ENCODE measurements around the gene OSBPL8. TPM values are rescaled to one million over a fixed set of nuclear protein-coding genes. Genes with fewer than 3 reads are reported as not detected.

The OSBPL8 gene
- total RNA-seq, 5 donors from 2014 or later (not counting 1 experiment from before 2014, with no cell fraction given): 122 to 152 (median 130) TPM

- H3K4me3 ChIP-seq (ENCODE audit: control insufficient read depth in 1 of 2, extremely low read depth in 1 of 2, low read length in 1 of 2): no peak overlapping the region
- WGBS (ENCODE audit: insufficient coverage): no CpG with 5 or more reads among the region's 1 CpG
- Mint-ChIP-seq H3K4me3 (no peak overlapping the region), H3K9me3 (no peaks in the 10 kb centered on the region), H3K27me3 (no peaks in the 10 kb centered on the region), H3K4me1 (peaks cover 46 to 52% (median 49%) of the 10 kb centered on the region in 3 donors), H3K27ac (no peak overlapping the region), H3K36me3 (peaks cover 32% of the 10 kb centered on the region)
- H3K9me3 ChIP-seq: no peaks in the 10 kb centered on the region
- H3K36me3 ChIP-seq (ENCODE audit: control insufficient read depth in 2 of 2, extremely low read depth in 1 of 2, insufficient read depth in 1 of 2, low read length in 1 of 2): peaks cover 0 to 7% of the 10 kb centered on the region in 2 donors
- no peak for ATAC-seq (replicated peaks in 1 of 4)
- peaks cover 0 to 12% of the 10 kb centered on the region in 2 experiments for H3K4me1 ChIP-seq (ENCODE audit: control insufficient read depth in 1 of 2, extremely low read depth in 1 of 2, insufficient read depth in 2 of 2, low read length in 2 of 2)
- ChIA-PET CTCF (interaction anchor here (0.5 to 1.2 kb wide), 3 partner anchors 12 to 137 kb away, joined by 3 to 5 read pairs (median 4); no protein-coding TSS in a partner anchor), POLR2A (no interaction called here)
- DNase-seq: no peak
- H3K27me3 ChIP-seq (replicated peaks in 1 of 2; ENCODE audit: control insufficient read depth in 2 of 2, extremely low read depth in 1 of 2, insufficient read depth in 2 of 2, low read length in 1 of 2): no peaks in the 10 kb centered on the region
- H3K27ac ChIP-seq (ENCODE audit: low read length): no peak overlapping the region
Observed at GRCh38 chr12:76444408-76444984, 115.1 kb downstream of the OSBPL8 start.

- CTCF ChIA-PET: no interaction called here
- peak overlapping the region in 1 of 2 donors; percentile 12 for H3K27ac Mint-ChIP-seq
Observed at GRCh38 chr12:76441016-76441415, 118.6 kb downstream of the OSBPL8 start.

GRCh38 chr12:76432733-76433132 lies 126.8 kb downstream of the OSBPL8 start:
- no peak overlapping the region for H3K4me3 Mint-ChIP-seq
- no peak for DNase-seq
- Histone ChIP-seq H3K36me3 (ENCODE audit: control insufficient read depth in 2 of 2, extremely low read depth in 1 of 2, insufficient read depth in 1 of 2, low read length in 1 of 2) (peaks cover 0 to 5% of the 10 kb centered on the region in 2 donors), H3K4me3 (ENCODE audit: control insufficient read depth in 1 of 2, extremely low read depth in 1 of 2, low read length in 1 of 2) (no peak overlapping the region), H3K27me3 (replicated peaks in 1 of 2; ENCODE audit: control insufficient read depth in 2 of 2, extremely low read depth in 1 of 2, insufficient read depth in 2 of 2, low read length in 1 of 2) (no peaks in the 10 kb centered on the region), H3K27ac (ENCODE audit: low read length) (no peak overlapping the region), H3K9me3 (peaks cover 4% of the 10 kb centered on the region), H3K4me1 (ENCODE audit: control insufficient read depth in 1 of 2, extremely low read depth in 1 of 2, insufficient read depth in 2 of 2, low read length in 2 of 2) (peaks cover 0 to 3% of the 10 kb centered on the region in 2 experiments)
- ATAC-seq (replicated peaks in 1 of 4): no peak
- peaks cover 23 to 52% (median 33%) of the 10 kb centered on the region in 3 donors for H3K9me3 Mint-ChIP-seq
- H3K36me3 Mint-ChIP-seq: peaks cover 76% of the 10 kb centered on the region
- H3K4me1 Mint-ChIP-seq: peaks cover 24 to 38% (median 33%) of the 10 kb centered on the region in 3 donors
- ChIA-PET CTCF (no interaction called here), POLR2A (interaction anchor here in 1 of 2 donors (0.7 kb wide), 1 partner anchor 161 kb away, joined by 6 read pairs; no protein-coding TSS in a partner anchor)
- H3K27me3 Mint-ChIP-seq: no peaks in the 10 kb centered on the region
- no peak overlapping the region for H3K27ac Mint-ChIP-seq

More at GRCh38 chr12:76441016-76441415, 118.6 kb downstream of the OSBPL8 start:
- Mint-ChIP-seq H3K4me3 (no peak overlapping the region), H3K4me1 (peaks cover 35 to 45% (median 45%) of the 10 kb centered on the region in 3 donors), H3K27me3 (no peaks in the 10 kb centered on the region), H3K9me3 (peaks cover 0 to 9% (median 0%) of the 10 kb centered on the region in 3 donors), H3K36me3 (peaks cover 42% of the 10 kb centered on the region)
- Histone ChIP-seq H3K27ac (ENCODE audit: low read length) (no peak overlapping the region), H3K9me3 (no peaks in the 10 kb centered on the region), H3K36me3 (ENCODE audit: control insufficient read depth in 2 of 2, extremely low read depth in 1 of 2, insufficient read depth in 1 of 2, low read length in 1 of 2) (peaks cover 0 to 4% of the 10 kb centered on the region in 2 donors), H3K4me3 (ENCODE audit: control insufficient read depth in 1 of 2, extremely low read depth in 1 of 2, low read length in 1 of 2) (no peak overlapping the region), H3K4me1 (ENCODE audit: control insufficient read depth in 1 of 2, extremely low read depth in 1 of 2, insufficient read depth in 2 of 2, low read length in 2 of 2) (peaks cover 0 to 12% of the 10 kb centered on the region in 2 experiments), H3K27me3 (replicated peaks in 1 of 2; ENCODE audit: control insufficient read depth in 2 of 2, extremely low read depth in 1 of 2, insufficient read depth in 2 of 2, low read length in 1 of 2) (no peaks in the 10 kb centered on the region)
- WGBS (ENCODE audit: insufficient coverage): no CpG with 5 or more reads among the region's 3 CpGs
- DNase-seq (no peak), ATAC-seq (replicated peaks in 1 of 4) (no peak)
- POLR2A ChIA-PET: interaction anchor here in 1 of 2 donors (0.6 kb wide), 1 partner anchor 52 kb away, joined by 3 read pairs; no protein-coding TSS in a partner anchor

GRCh38 chr12:76428117-76428516 lies 131.5 kb downstream of the OSBPL8 start:
- no peak overlapping the region for H3K27ac ChIP-seq (ENCODE audit: low read length)
- peaks cover 11% of the 10 kb centered on the region for H3K9me3 ChIP-seq
- Mint-ChIP-seq H3K4me3 (no peak overlapping the region), H3K9me3 (peaks cover 11 to 43% (median 26%) of the 10 kb centered on the region in 3 donors), H3K4me1 (peaks cover 34 to 43% (median 39%) of the 10 kb centered on the region in 3 donors), H3K36me3 (peaks cover 66% of the 10 kb centered on the region), H3K27ac (no peak overlapping the region), H3K27me3 (no peaks in the 10 kb centered on the region)
- no peak overlapping the region for H3K4me3 ChIP-seq (ENCODE audit: control insufficient read depth in 1 of 2, extremely low read depth in 1 of 2, low read length in 1 of 2)
- POLR2A ChIA-PET: no interaction called here
- no peaks in the 10 kb centered on the region for H3K27me3 ChIP-seq (replicated peaks in 1 of 2; ENCODE audit: control insufficient read depth in 2 of 2, extremely low read depth in 1 of 2, insufficient read depth in 2 of 2, low read length in 1 of 2)
- no peak for ATAC-seq (replicated peaks in 1 of 4)
- no peak for DNase-seq
- CTCF ChIA-PET: interaction anchor here in 1 of 2 donors (0.6 kb wide), 1 partner anchor 943 kb away, joined by 5 read pairs; no protein-coding TSS in a partner anchor
- H3K36me3 ChIP-seq (ENCODE audit: control insufficient read depth in 2 of 2, extremely low read depth in 1 of 2, insufficient read depth in 1 of 2, low read length in 1 of 2): peaks cover 0 to 5% of the 10 kb centered on the region in 2 donors
- peaks cover 0 to 3% of the 10 kb centered on the region in 2 experiments for H3K4me1 ChIP-seq (ENCODE audit: control insufficient read depth in 1 of 2, extremely low read depth in 1 of 2, insufficient read depth in 2 of 2, low read length in 2 of 2)

GRCh38 chr12:76426160-76426559 lies 133.4 kb downstream of the OSBPL8 start:
- ATAC-seq (replicated peaks in 1 of 4) (no peak), DNase-seq (no peak)
- Histone ChIP-seq H3K4me1 (ENCODE audit: control insufficient read depth in 1 of 2, extremely low read depth in 1 of 2, insufficient read depth in 2 of 2, low read length in 2 of 2) (peaks cover 0 to 3% of the 10 kb centered on the region in 2 experiments), H3K9me3 (peaks cover 11% of the 10 kb centered on the region), H3K36me3 (ENCODE audit: control insufficient read depth in 2 of 2, extremely low read depth in 1 of 2, insufficient read depth in 1 of 2, low read length in 1 of 2) (peaks cover 0 to 5% of the 10 kb centered on the region in 2 donors), H3K27me3 (replicated peaks in 1 of 2; ENCODE audit: control insufficient read depth in 2 of 2, extremely low read depth in 1 of 2, insufficient read depth in 2 of 2, low read length in 1 of 2) (no peaks in the 10 kb centered on the region), H3K27ac (ENCODE audit: low read length) (no peak overlapping the region), H3K4me3 (ENCODE audit: control insufficient read depth in 1 of 2, extremely low read depth in 1 of 2, low read length in 1 of 2) (no peak overlapping the region)
- H3K9me3 Mint-ChIP-seq: peaks cover 0 to 25% (median 15%) of the 10 kb centered on the region in 3 donors
- H3K27ac Mint-ChIP-seq: no peak overlapping the region
- no CpG with 5 or more reads among the region's 2 CpGs for WGBS (ENCODE audit: insufficient coverage)
- peaks cover 35 to 41% (median 41%) of the 10 kb centered on the region in 3 donors for H3K4me1 Mint-ChIP-seq
- H3K36me3 Mint-ChIP-seq: peaks cover 49% of the 10 kb centered on the region
- no peaks in the 10 kb centered on the region for H3K27me3 Mint-ChIP-seq
- H3K4me3 Mint-ChIP-seq: no peak overlapping the region
- ChIA-PET CTCF (no interaction called here), POLR2A (no interaction called here)

- Histone ChIP-seq H3K27me3 (replicated peaks in 1 of 2; ENCODE audit: control insufficient read depth in 2 of 2, extremely low read depth in 1 of 2, insufficient read depth in 2 of 2, low read length in 1 of 2) (no peaks in the 10 kb centered on the region), H3K9me3 (peaks cover 11% of the 10 kb centered on the region), H3K4me3 (ENCODE audit: control insufficient read depth in 1 of 2, extremely low read depth in 1 of 2, low read length in 1 of 2) (no peak overlapping the region), H3K27ac (ENCODE audit: low read length) (no peak overlapping the region), H3K36me3 (ENCODE audit: control insufficient read depth in 2 of 2, extremely low read depth in 1 of 2, insufficient read depth in 1 of 2, low read length in 1 of 2) (peaks cover 0 to under 1% of the 10 kb centered on the region in 2 donors), H3K4me1 (ENCODE audit: control insufficient read depth in 1 of 2, extremely low read depth in 1 of 2, insufficient read depth in 2 of 2, low read length in 2 of 2) (peaks cover 0 to 2% of the 10 kb centered on the region in 2 experiments)
- no CpG with 5 or more reads among the region's 1 CpG for WGBS (ENCODE audit: insufficient coverage)
- ATAC-seq (replicated peaks in 1 of 4) (no peak), DNase-seq (no peak)
- peaks cover 41% of the 10 kb centered on the region for H3K36me3 Mint-ChIP-seq
- no peak overlapping the region for H3K27ac Mint-ChIP-seq
- H3K4me3 Mint-ChIP-seq: no peak overlapping the region
- H3K27me3 Mint-ChIP-seq: no peaks in the 10 kb centered on the region
- H3K4me1 Mint-ChIP-seq: peaks cover 28 to 35% (median 33%) of the 10 kb centered on the region in 3 donors
- POLR2A ChIA-PET: no interaction called here
- peaks cover 0 to 25% (median 15%) of the 10 kb centered on the region in 3 donors for H3K9me3 Mint-ChIP-seq
- CTCF ChIA-PET: no interaction called here
Observed at GRCh38 chr12:76424941-76425340, 134.6 kb downstream of the OSBPL8 start.

All from T-cell (primary cell).